Osteocyte (in vitro differentiated cells): Measurements from ENCODE around the gene UBA7. TPM values are rescaled to one million over a fixed set of nuclear protein-coding genes. Genes with fewer than 3 reads are reported as not detected.

Experiments used
- DNase-seq: peaks from one replicate; pipeline ENCODE4 v3.0.0; 2021; ENCODE audit warnings: mixed read lengths; ENCODE audit not compliant: unreplicated experiment; ENCODE audit errors: extremely low spot score
- H3K27ac Mint-ChIP-seq: one replicate; pipeline ENCODE4 v1.8.0; 2021; ENCODE audit warnings: mild to moderate bottlenecking, mixed read lengths; ENCODE audit not compliant: unreplicated experiment
- H3K27me3 Mint-ChIP-seq: one replicate; pipeline ENCODE4 v1.8.0; 2021; ENCODE audit warnings: mixed read lengths; ENCODE audit not compliant: unreplicated experiment
- H3K36me3 Mint-ChIP-seq: one replicate; pipeline ENCODE4 v1.8.0; 2021; ENCODE audit warnings: mixed read lengths; ENCODE audit not compliant: unreplicated experiment
- H3K4me1 Mint-ChIP-seq: one replicate; pipeline ENCODE4 v1.8.0; 2021; ENCODE audit warnings: mixed read lengths; ENCODE audit not compliant: unreplicated experiment
- H3K4me3 Mint-ChIP-seq: one replicate; pipeline ENCODE4 v1.8.0; 2021; ENCODE audit warnings: mild to moderate bottlenecking, moderate library complexity, mixed read lengths; ENCODE audit not compliant: unreplicated experiment
- H3K9me3 Mint-ChIP-seq: one replicate; pipeline ENCODE4 v1.8.0; 2021; ENCODE audit warnings: mixed read lengths; ENCODE audit not compliant: unreplicated experiment
- total RNA-seq: library from RNA; stranded (reverse); gene quantifications from 2 replicates; pipeline ENCODE4 v1.2.1, GENCODE V29; 2021
- TF ChIP-seq, protein P1 (sequence below): fragments of 200-600 bp; sonication (generic); IDR thresholded peaks from 2 replicates; pipeline ENCODE4 v1.5.0; 2021; ENCODE audit warnings: antibody characterized with exemption, mild to moderate bottlenecking, moderate library complexity

UBA7 gene
- total RNA-seq, 1 donor from 2014 or later: 63.6 TPM

DNA sequence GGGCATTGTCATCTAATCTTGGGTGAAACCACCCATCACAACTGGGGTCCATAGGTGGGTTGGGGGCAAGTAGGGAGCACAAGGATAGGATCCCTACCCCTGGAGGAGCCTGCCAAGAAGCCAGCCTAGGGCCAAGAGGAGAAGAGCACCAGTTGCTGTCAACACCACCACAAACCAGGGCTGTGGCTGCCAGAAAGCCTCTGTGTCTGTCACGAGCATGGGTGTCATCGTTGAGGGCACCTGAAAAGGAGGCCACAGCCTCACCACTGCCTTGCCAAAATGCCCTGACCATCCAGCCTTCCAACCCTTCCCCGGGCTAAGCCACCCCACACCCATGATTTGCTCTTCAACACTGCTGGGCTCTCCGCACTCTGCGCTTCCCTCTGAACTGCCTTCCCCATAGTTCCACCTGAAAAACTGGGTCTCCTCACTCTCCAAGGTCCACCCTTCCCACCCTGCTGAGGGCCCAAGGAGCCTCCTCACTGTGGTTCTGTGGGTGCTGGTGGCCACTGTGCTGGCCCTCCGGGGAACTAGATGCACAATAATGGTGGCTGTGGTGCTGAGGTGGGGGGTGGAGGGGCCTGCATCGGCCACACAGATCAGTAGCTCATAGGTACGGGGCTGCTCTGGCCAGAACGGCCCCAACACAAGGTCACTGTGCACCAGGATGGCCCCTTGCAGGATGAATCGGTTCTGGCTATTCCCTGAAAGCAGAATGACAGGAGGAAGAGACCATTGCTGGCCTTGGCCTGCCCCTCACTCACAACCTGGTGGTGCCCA is 21.2 kb downstream of the UBA7 start:
- Mint-ChIP-seq H3K4me3 (no peak overlapping the region), H3K9me3 (no peaks in the 10 kb centered on the region), H3K27ac (no peak overlapping the region), H3K27me3 (no peaks in the 10 kb centered on the region), H3K4me1 (no peaks in the 10 kb centered on the region), H3K36me3 (no peaks in the 10 kb centered on the region)
- TF ChIP-seq, protein P1, sequence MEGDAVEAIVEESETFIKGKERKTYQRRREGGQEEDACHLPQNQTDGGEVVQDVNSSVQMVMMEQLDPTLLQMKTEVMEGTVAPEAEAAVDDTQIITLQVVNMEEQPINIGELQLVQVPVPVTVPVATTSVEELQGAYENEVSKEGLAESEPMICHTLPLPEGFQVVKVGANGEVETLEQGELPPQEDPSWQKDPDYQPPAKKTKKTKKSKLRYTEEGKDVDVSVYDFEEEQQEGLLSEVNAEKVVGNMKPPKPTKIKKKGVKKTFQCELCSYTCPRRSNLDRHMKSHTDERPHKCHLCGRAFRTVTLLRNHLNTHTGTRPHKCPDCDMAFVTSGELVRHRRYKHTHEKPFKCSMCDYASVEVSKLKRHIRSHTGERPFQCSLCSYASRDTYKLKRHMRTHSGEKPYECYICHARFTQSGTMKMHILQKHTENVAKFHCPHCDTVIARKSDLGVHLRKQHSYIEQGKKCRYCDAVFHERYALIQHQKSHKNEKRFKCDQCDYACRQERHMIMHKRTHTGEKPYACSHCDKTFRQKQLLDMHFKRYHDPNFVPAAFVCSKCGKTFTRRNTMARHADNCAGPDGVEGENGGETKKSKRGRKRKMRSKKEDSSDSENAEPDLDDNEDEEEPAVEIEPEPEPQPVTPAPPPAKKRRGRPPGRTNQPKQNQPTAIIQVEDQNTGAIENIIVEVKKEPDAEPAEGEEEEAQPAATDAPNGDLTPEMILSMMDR: no peak
- no peak for DNase-seq

DNA sequence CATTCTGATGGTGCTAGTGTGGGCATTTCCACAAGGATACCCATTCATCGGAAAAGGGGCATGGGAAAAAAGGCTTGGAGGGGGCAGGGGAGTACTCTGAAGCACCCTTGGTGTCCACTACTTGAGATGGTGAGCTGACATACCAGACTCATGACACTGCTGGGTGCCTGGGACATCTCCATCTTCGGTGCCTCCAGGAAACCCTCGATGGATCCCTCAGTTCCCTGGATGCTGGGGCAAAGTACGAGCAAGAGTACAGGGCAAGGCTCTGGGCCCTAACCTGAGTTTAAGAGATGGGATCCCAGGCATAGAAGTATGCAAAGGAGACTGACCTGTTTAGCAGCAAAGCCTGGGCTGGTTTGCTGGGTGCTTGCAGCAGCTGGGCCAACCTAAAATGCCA is 22.2 kb downstream of the UBA7 start:
- H3K4me3 Mint-ChIP-seq: no peak overlapping the region
- no peaks in the 10 kb centered on the region for H3K36me3 Mint-ChIP-seq
- TF ChIP-seq, protein P1: no peak
- no peak overlapping the region for H3K27ac Mint-ChIP-seq
- no peak for DNase-seq
- H3K27me3 Mint-ChIP-seq: no peaks in the 10 kb centered on the region
- no peaks in the 10 kb centered on the region for H3K9me3 Mint-ChIP-seq
- H3K4me1 Mint-ChIP-seq: peaks cover 7% of the 10 kb centered on the region

DNA sequence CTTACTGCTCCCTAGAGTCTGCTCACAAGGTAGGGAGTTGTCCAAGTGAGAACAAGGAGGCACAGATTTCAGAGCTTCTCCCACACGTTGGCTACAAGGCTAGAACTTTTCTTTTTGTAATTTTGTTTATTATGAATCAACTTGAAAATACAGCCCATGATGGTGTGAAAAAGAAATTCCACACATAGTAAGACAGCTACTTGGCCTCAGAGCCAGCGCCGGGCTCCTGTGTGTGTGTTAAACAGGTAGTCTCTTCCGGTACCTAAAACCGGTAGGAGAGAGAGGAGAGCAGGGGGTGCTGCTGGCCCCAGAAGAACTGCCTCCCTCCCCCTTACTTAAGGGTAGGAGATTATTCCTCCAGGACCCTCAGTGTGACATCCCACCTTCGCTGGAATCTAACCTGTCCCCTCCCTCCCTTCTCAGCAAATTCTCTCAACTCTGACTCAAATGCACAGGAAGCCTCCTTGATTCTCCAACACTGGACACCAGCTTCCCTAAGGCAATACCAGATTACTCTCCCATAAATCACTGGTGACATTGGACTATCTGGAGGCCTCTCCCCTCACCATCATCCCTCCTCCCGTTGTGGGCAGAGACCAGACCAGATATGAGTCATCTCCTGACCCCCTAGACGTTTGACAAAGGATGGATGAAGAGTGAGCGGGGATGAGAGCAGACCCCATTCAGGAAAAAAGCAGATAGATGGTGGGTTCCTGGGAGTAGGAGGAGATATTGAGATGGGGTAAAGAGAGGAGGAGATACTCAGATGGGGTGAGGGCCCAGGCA is 22.9 kb downstream of the UBA7 start:
- DNase-seq: no peak

DNA sequence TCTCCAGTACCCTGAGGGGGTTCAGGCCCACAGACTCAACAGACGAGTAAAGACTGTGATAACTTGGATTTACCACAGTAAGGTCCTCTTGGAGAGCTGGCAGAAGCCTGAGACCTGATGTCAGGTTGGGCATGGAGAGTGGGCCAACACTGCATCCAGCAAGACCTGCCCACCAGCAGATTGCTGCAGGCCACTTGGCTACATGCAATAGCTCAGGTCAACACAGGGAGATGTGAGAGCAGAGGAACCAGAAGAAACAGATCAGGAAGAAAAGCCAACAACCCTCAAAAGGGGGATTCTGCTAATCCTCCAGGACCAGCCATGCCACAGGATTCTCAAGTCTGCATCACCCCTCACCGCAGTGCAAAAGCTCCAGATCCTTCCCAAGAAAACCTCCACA is 25.7 kb downstream of the UBA7 start:
- Mint-ChIP-seq H3K27ac (no peak overlapping the region), H3K4me3 (no peak overlapping the region), H3K9me3 (no peaks in the 10 kb centered on the region), H3K4me1 (peaks cover 24% of the 10 kb centered on the region), H3K27me3 (no peaks in the 10 kb centered on the region), H3K36me3 (peaks cover 4% of the 10 kb centered on the region)
- TF ChIP-seq, protein P1: no peak
- DNase-seq: no peak

More for the DNA sequence above, 22.9 kb downstream of the UBA7 start:
- no peak overlapping the region for H3K4me3 Mint-ChIP-seq
- peaks cover 8% of the 10 kb centered on the region for H3K4me1 Mint-ChIP-seq
- H3K27me3 Mint-ChIP-seq: no peaks in the 10 kb centered on the region
- H3K9me3 Mint-ChIP-seq: no peaks in the 10 kb centered on the region
- no peaks in the 10 kb centered on the region for H3K36me3 Mint-ChIP-seq
- TF ChIP-seq, protein P1: no peak
- H3K27ac Mint-ChIP-seq: no peak overlapping the region

DNA sequence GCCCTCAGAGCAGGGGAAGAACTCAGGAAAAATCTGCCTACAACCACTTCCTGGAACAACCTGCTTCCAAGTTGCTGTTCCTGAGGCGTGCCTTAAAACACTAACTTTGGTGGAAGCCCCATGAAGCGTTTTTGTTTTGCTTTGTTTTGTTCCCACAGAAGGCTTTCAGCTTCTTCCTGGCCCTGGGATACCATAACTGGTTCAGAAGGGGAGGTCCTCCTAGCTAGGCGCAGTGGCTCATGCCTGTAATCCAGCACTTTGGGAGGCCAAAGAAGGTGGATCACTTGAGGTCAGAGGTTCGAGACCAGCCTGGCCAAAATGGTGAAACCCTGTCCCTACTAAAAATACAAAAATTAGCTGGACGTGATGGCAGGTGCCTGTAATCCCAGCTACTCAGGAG is 26.2 kb downstream of the UBA7 start:
- H3K4me1 Mint-ChIP-seq: peaks cover 24% of the 10 kb centered on the region
- H3K36me3 Mint-ChIP-seq: peaks cover 4% of the 10 kb centered on the region
- H3K27me3 Mint-ChIP-seq: no peaks in the 10 kb centered on the region
- no peak for DNase-seq
- no peaks in the 10 kb centered on the region for H3K9me3 Mint-ChIP-seq
- H3K4me3 Mint-ChIP-seq: peak overlapping the region; percentile 86
- H3K27ac Mint-ChIP-seq: peak overlapping the region; percentile 97
- TF ChIP-seq, protein P1: no peak
